HepG2 (cell line): ENCODE measurements around the gene CA10.

Source experiments
- EZH2 ChIP-seq: conservative IDR thresholded peaks from 2 replicates; pipeline ENCODE4 v1.6.1; 2012; ENCODE audit warnings: mild to moderate bottlenecking, low read depth, low read length, moderate library complexity
- FIP1L1 ChIP-seq: fragments of 200-400 bp; formaldehyde crosslinking; IDR thresholded peaks from 2 replicates; pipeline ENCODE4 v1.6.1; 2018; ENCODE audit warnings: low read depth, mild to moderate bottlenecking, low read length, moderate library complexity, borderline replicate concordance; ENCODE audit not compliant: insufficient read depth
- IRF2 ChIP-seq: IDR thresholded peaks from 2 replicates; pipeline ENCODE4 v1.6.1; 2018; ENCODE audit warnings: missing genetic modification reagents, missing compliant biosample characterization
- POLR2A ChIP-seq, 2 experiments: IDR thresholded peaks; 2 replicates each; pipeline ENCODE4 v1.6.1; 2011; ENCODE audit warnings: low read depth in 2 of 2, low read length in 2 of 2, mild to moderate bottlenecking in 1 of 2, moderate library complexity in 1 of 2; ENCODE audit not compliant: insufficient read depth in 1 of 2
- POLR2AphosphoS2 ChIP-seq: IDR thresholded peaks from 2 replicates; pipeline ENCODE4 v1.6.1; 2011; ENCODE audit warnings: low read depth, low read length, improper control_type of control experiment
- RAD51 ChIP-seq: fragments of 450-650 bp; IDR thresholded peaks from 2 replicates; pipeline ENCODE4 v1.6.1; 2016; ENCODE audit warnings: borderline replicate concordance
- SMAD9 ChIP-seq: sonication (generic); formaldehyde crosslinking; IDR thresholded peaks from 2 replicates; pipeline ENCODE4 v1.5.1; 2020; ENCODE audit warnings: mild to moderate bottlenecking, missing genetic modification reagents
- ZBTB49 ChIP-seq: sonication (generic); formaldehyde crosslinking; IDR thresholded peaks from 2 replicates; pipeline ENCODE4 v1.4.0; 2020; ENCODE audit warnings: missing genetic modification reagents, borderline replicate concordance
- TF ChIP-seq, protein P1 (sequence below): sonication (generic); formaldehyde crosslinking; conservative IDR thresholded peaks from 2 replicates; pipeline ENCODE4 v1.4.0; 2020; ENCODE audit warnings: missing genetic modification reagents
- TF ChIP-seq, protein P2 (sequence below): sonication (generic); formaldehyde crosslinking; IDR thresholded peaks from 2 replicates; pipeline ENCODE4 v1.4.0; 2020; ENCODE audit warnings: missing genetic modification reagents
- TF ChIP-seq, protein P3 (sequence below): sonication (generic); formaldehyde crosslinking; IDR thresholded peaks from 2 replicates; pipeline ENCODE4 v1.5.0; 2020; ENCODE audit warnings: mild to moderate bottlenecking, missing genetic modification reagents, moderate library complexity

- TF ChIP-seq, protein P1, sequence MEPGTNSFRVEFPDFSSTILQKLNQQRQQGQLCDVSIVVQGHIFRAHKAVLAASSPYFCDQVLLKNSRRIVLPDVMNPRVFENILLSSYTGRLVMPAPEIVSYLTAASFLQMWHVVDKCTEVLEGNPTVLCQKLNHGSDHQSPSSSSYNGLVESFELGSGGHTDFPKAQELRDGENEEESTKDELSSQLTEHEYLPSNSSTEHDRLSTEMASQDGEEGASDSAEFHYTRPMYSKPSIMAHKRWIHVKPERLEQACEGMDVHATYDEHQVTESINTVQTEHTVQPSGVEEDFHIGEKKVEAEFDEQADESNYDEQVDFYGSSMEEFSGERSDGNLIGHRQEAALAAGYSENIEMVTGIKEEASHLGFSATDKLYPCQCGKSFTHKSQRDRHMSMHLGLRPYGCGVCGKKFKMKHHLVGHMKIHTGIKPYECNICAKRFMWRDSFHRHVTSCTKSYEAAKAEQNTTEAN (CRISPR knock-in tag) = no peak
- no peak for TF ChIP-seq POLR2AphosphoS2
- TF ChIP-seq FIP1L1 = no peak
- TF ChIP-seq RAD51 = no peak
- no peak for TF ChIP-seq EZH2
- TF ChIP-seq POLR2A (IDR thresholded peaks at IDR 0.05; ENCODE audit: insufficient read depth in 1 of 2, low read depth in 2 of 2, low read length in 2 of 2) = no peak
- TF ChIP-seq ZBTB49 (CRISPR knock-in tag) = no peak
- no peak for TF ChIP-seq IRF2 (CRISPR knock-in tag)
- TF ChIP-seq, protein P2, sequence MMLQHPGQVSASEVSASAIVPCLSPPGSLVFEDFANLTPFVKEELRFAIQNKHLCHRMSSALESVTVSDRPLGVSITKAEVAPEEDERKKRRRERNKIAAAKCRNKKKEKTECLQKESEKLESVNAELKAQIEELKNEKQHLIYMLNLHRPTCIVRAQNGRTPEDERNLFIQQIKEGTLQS = no peak
- TF ChIP-seq SMAD9 (CRISPR knock-in tag) = no peak
- TF ChIP-seq, protein P3, sequence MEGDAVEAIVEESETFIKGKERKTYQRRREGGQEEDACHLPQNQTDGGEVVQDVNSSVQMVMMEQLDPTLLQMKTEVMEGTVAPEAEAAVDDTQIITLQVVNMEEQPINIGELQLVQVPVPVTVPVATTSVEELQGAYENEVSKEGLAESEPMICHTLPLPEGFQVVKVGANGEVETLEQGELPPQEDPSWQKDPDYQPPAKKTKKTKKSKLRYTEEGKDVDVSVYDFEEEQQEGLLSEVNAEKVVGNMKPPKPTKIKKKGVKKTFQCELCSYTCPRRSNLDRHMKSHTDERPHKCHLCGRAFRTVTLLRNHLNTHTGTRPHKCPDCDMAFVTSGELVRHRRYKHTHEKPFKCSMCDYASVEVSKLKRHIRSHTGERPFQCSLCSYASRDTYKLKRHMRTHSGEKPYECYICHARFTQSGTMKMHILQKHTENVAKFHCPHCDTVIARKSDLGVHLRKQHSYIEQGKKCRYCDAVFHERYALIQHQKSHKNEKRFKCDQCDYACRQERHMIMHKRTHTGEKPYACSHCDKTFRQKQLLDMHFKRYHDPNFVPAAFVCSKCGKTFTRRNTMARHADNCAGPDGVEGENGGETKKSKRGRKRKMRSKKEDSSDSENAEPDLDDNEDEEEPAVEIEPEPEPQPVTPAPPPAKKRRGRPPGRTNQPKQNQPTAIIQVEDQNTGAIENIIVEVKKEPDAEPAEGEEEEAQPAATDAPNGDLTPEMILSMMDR = no peak
These were observed 3.2 kb downstream of the CA10 start for GRCh38 chr17:52155301-52155700.
